ENCODE data around the gene C8G.

- TF ChIP-seq CTCF (IDR thresholded peaks at IDR 0.05) (no peak), EZH2 (IDR thresholded peaks at IDR 0.05; ENCODE audit: borderline replicate concordance, insufficient read depth, low read depth, low read length, poor library complexity, severe bottlenecking) (no peak)
These were observed 18.3 kb downstream of the C8G start for GRCh38 chr9:136963341-136963740.

All from B cell (primary cell).